ENCODE results near the gene MRPL2.
"Not testable (repeated sequence)": the region's sequence is repeated elsewhere in the genome, so short reads cannot be mapped to it uniquely, and the experiment has no call there.

MRPL2 gene

DNA sequence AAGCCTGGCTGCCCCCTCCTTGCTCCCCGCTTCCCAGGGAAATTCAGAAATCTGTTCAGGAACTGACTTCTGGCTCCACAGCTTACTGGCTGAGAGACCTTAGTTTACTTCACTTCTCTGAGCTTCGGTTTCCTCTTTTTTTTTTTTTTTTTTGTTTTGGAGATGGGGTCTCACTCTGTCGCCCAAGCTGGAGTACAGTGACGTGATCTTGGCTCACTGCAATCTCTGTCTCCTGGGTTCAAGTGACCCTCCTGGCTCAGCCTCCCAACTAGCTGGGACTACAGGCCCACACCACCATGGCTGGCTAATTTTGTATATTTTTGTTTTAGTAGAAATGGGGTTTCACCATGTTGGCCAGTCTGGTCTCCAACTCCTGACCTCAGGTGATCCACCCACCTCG lies 31.8 kb upstream of the MRPL2 start:
- H3K27me3 Mint-ChIP-seq = peaks cover 1% of the 10 kb centered on the region
- H3K9me3 Mint-ChIP-seq = no peaks in the 10 kb centered on the region
- H3K4me1 Mint-ChIP-seq = peaks cover 6% of the 10 kb centered on the region
- no peak overlapping the region for H3K27ac Mint-ChIP-seq
- H3K36me3 Mint-ChIP-seq = no peaks in the 10 kb centered on the region
- no peak for ATAC-seq (ENCODE audit: low read depth)
- no peak for DNase-seq (ENCODE audit: low spot score in 2 of 2)
- H3K4me3 Mint-ChIP-seq = no peak overlapping the region

DNA sequence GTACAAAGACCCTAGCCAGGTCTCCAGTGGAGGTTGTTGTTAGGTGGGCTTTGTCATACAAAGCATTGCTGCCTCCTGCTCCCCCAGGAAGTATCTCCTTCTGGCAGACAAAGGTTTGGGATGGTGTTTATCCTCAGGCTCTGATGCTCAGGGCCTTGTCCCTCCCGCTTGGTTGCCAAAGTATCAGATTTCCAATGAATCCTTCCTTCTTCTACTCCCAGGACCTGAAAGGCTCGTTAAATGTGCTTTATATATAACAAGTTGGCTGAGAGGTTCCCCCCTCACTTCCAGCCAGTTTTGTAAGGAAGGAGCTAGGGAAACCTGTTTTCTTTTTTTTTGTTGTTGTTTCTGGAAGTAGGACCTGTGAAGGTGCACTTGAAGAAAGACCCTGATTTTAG lies 31.3 kb upstream of the MRPL2 start:
- H3K4me3 Mint-ChIP-seq = no peak overlapping the region
- no peak overlapping the region for H3K27ac Mint-ChIP-seq
- no peaks in the 10 kb centered on the region for H3K9me3 Mint-ChIP-seq
- H3K36me3 Mint-ChIP-seq = no peaks in the 10 kb centered on the region
- peaks cover 8% of the 10 kb centered on the region for H3K4me1 Mint-ChIP-seq
- ATAC-seq (ENCODE audit: low read depth) (no peak), DNase-seq (ENCODE audit: low spot score in 2 of 2) (no peak)
- peaks cover 3% of the 10 kb centered on the region for H3K27me3 Mint-ChIP-seq

DNA sequence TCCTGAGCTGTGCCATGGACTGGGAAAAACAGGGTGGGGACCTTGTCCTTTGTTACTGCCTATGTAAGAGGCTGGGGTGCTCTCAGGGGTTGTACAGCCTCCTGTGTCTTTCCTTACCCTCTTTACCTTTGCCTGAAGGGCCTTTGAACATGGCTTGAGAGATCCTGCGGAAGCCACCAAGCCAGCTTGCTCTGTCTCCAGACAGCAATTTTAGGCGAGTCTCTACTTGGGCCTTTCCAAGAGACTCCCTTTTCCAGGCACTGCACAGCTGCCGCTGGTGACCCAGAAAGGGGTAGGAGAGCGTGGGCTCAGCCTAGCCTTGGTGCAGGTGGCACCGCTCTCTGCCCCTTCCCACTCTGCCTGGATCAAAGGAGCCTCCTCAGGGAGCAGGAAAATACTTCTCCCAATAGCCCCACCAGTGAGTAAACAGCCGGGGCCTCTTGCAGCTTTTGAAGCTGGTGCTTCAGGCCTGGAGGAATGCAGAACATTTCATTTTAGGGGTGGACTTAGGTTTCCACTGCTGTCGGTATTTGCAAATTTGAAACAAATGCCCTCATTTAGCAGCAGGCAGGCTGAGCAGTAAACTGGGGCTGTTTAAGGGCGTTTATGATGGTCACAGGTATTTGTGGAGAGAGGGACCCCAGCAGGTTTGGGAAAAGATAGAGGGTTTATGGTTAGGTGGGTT lies 30.8 kb upstream of the MRPL2 start:
- peaks cover 8% of the 10 kb centered on the region for H3K4me1 Mint-ChIP-seq
- ATAC-seq (ENCODE audit: low read depth) = no peak
- no peaks in the 10 kb centered on the region for H3K36me3 Mint-ChIP-seq
- H3K9me3 Mint-ChIP-seq = no peaks in the 10 kb centered on the region
- H3K27me3 Mint-ChIP-seq = peaks cover 3% of the 10 kb centered on the region
- H3K4me3 Mint-ChIP-seq = no peak overlapping the region
- no peak for DNase-seq (ENCODE audit: low spot score in 2 of 2)
- H3K27ac Mint-ChIP-seq = no peak overlapping the region

DNA sequence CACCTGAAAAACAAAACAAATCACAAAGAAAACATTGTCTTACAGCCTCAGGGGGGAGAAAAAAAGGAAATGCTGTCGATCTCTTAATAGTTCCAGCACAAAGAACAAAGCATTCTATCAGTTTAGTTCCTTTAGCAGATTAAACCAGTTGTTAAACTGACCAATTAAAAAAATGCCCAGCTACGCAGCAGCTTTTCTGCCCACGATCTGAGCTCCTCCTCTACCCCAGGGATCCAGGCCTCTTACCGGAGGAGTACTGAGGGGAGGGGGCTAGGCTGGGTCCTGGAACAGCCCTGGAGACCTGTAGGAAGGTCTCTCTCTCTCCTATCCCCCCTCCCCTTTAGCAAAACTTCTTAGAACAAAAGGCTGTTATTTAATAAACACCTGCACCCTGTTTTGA lies 30.2 kb upstream of the MRPL2 start:
- peaks cover 8% of the 10 kb centered on the region for H3K4me1 Mint-ChIP-seq
- no peaks in the 10 kb centered on the region for H3K9me3 Mint-ChIP-seq
- H3K36me3 Mint-ChIP-seq = no peaks in the 10 kb centered on the region
- ATAC-seq (ENCODE audit: low read depth) = no peak
- H3K4me3 Mint-ChIP-seq = no peak overlapping the region
- peaks cover 4% of the 10 kb centered on the region for H3K27me3 Mint-ChIP-seq
- H3K27ac Mint-ChIP-seq = no peak overlapping the region
- no peak for DNase-seq (ENCODE audit: low spot score in 2 of 2)

DNA sequence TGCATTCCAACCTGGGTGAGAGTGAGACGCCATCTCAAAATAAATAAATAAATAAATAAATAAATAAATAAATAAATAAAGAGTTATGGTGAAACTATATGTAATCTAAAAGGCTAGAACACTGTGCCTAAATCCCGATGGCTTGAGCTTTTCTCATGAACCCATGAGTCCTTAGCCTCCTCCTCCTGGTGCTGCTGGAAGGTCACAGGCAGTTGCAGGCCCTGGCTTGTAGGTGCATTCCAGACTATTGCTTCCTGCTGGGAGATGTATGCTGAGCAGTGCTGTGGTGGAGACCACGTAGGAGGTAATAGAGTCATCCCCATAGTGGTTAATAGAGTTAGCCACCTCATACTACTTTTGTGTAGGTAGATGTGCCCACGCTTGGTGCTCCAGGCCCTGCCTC lies 29.4 kb upstream of the MRPL2 start:
- Mint-ChIP-seq H3K27ac (no peak overlapping the region), H3K27me3 (peaks cover 8% of the 10 kb centered on the region), H3K4me1 (peaks cover 8% of the 10 kb centered on the region), H3K36me3 (no peaks in the 10 kb centered on the region), H3K4me3 (no peak overlapping the region), H3K9me3 (no peaks in the 10 kb centered on the region)
- no peak for DNase-seq (ENCODE audit: low spot score in 2 of 2)
- no peak for ATAC-seq (ENCODE audit: low read depth)

DNA sequence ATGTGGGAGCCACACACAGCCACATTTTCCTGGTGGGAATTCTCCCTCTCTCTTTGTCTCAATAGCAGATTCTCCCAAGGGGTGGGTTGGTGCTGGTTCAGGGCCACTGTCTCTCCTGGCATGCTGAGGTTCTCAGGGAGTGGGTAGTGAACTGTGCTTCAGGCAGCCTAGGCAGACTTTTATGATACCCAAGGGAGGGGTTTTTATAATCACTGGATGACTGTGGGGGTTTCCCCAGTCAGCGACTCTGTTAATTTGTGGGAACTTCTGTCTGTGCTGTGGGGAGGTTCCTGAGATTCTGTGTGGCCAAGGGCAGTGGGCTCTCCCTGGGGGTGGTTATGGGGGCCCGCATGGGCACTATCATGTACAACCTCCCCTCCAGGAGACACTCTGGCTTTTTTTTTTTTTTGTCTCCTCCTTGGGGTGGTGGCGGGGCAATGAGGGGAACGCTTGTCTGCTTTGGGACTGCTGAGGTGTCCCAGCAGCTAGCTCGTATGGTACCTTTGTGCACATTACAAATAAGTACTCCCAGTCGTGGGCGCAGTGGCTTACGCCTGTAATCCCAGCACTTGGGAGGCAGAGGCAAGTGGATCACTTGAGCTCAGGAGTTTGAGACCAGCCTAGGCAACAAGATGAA lies 26.9 kb upstream of the MRPL2 start:
- H3K27ac Mint-ChIP-seq = no peak overlapping the region
- H3K4me1 Mint-ChIP-seq = peaks cover 5% of the 10 kb centered on the region
- peak; percentile 70 for ATAC-seq (ENCODE audit: low read depth)
- H3K9me3 Mint-ChIP-seq = no peaks in the 10 kb centered on the region
- no peaks in the 10 kb centered on the region for H3K36me3 Mint-ChIP-seq
- H3K27me3 Mint-ChIP-seq = peaks cover 10% of the 10 kb centered on the region
- H3K4me3 Mint-ChIP-seq = no peak overlapping the region
- no peak for DNase-seq (ENCODE audit: low spot score in 2 of 2)

DNA sequence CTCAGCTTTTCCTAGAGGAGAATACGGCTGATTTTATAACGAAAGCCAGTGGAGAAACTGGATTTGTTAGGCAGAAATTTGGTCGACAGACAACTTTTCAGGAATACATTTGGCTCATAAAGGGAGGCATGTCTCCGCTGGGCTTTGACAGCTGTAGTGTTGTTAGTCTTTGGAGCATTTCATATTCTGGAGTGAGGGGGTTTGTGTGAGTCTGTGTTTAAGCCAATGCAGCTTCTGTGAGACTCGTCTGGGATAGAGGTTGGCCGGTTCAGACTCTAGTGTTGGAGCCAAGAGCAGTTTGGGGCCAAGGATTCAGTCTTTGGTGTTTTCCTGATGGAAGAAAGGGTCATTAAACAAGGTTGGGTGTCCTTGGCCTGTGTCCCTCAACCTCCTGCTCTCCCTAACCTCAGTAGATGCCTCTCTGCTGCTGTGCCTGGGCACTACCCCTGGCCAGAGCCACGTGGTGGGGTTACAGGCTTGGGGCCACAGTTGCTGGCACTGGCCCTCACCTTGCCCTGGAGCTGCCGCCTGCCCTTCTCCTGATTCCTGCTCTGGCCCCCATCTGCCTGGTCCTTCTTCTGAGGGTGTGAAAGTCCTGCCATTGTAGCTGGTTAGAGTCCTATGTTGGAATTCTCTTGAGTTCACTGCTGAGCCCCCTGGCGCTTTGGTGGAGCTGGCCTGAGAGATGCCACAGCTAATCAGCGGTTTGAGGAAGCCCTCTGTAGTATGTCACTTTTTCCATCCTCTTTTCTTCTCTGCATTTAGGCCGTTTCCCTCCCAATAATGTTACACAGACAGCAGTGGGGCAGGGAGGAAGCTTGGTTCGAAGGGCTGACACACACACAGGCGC lies 23.8 kb upstream of the MRPL2 start:
- Mint-ChIP-seq H3K4me1 (peaks cover 5% of the 10 kb centered on the region), H3K27me3 (peaks cover 16% of the 10 kb centered on the region), H3K36me3 (no peaks in the 10 kb centered on the region), H3K4me3 (no peak overlapping the region), H3K9me3 (no peaks in the 10 kb centered on the region), H3K27ac (no peak overlapping the region)
- no peak for ATAC-seq (ENCODE audit: low read depth)
- no peak for DNase-seq (ENCODE audit: low spot score in 2 of 2)

DNA sequence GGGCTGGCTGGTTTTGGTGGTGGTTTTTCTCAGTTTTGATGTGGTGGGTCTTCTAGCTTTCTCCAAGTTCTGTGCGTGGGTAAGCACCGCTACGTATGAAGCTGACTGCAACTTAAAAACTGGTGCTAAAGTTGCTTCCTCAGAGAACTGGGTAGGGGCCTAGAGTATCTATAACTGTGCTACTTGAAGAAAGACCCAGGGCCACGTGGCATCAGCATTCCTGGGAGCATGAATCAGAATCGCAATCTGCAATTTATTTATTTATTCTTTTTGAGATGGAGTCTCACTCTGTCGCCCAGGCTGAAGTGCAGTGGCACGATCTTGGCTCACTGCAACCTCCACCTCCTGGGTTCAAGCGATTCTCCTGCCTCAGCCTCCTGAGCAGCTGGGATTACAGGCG lies 22.7 kb upstream of the MRPL2 start:
- DNase-seq (ENCODE audit: low spot score in 2 of 2); H3K4me3 Mint-ChIP-seq; H3K4me1 Mint-ChIP-seq; H3K9me3 Mint-ChIP-seq; H3K36me3 Mint-ChIP-seq; ATAC-seq (ENCODE audit: low read depth); H3K27ac Mint-ChIP-seq: not testable (repeated sequence)
- H3K27me3 Mint-ChIP-seq = peaks cover 19% of the 10 kb centered on the region

DNA sequence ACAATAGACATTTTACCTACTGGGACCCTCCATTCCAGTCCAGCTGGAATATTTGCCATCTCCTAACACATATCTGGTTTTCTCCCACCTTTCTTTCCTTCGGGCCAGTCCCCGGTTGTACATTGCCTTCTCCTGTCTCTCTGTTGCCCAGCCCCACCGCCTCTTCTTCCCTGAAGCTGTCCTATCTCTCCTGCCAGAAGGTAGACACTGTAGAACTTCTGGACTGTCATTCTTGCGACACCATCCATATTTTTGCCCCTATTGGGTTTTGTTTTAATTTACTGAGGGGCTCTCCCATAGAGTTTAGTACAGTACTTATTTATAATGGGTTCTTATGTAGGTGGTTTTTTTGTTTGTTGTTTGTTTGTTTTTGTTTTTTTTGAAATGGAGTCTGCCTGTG lies 21.8 kb upstream of the MRPL2 start:
- H3K9me3 Mint-ChIP-seq = no peaks in the 10 kb centered on the region
- no peak overlapping the region for H3K4me3 Mint-ChIP-seq
- peaks cover 2% of the 10 kb centered on the region for H3K4me1 Mint-ChIP-seq
- no peak for ATAC-seq (ENCODE audit: low read depth)
- no peak overlapping the region for H3K27ac Mint-ChIP-seq
- peaks cover 18% of the 10 kb centered on the region for H3K27me3 Mint-ChIP-seq
- DNase-seq (ENCODE audit: low spot score in 2 of 2) = no peak
- no peaks in the 10 kb centered on the region for H3K36me3 Mint-ChIP-seq

DNA sequence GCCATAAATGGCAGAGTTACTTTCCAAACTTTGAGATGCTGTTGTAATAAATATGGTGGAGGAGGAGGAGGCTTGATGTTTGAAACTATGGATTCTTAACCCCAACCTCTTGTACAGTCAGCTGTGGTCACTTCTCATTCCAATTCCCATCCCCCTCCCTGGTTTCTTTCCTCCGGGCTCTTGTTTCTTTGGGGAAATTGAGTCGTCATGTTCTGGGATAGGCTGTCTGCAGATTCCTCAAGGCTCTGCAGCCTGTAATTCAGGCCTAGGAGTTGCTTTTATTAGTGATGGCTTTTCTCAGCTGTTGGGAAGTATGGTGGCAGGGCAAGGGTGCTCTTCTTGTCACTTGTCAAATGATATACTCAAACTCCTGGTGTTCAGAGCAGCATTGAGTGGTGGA lies 19.5 kb upstream of the MRPL2 start:
- ATAC-seq (ENCODE audit: low read depth) (no peak), DNase-seq (ENCODE audit: low spot score in 2 of 2) (no peak)
- peaks cover 3% of the 10 kb centered on the region for H3K36me3 Mint-ChIP-seq
- H3K9me3 Mint-ChIP-seq = no peaks in the 10 kb centered on the region
- H3K4me1 Mint-ChIP-seq = no peaks in the 10 kb centered on the region
- H3K4me3 Mint-ChIP-seq = no peak overlapping the region
- H3K27me3 Mint-ChIP-seq = peaks cover 11% of the 10 kb centered on the region
- no peak overlapping the region for H3K27ac Mint-ChIP-seq

DNA sequence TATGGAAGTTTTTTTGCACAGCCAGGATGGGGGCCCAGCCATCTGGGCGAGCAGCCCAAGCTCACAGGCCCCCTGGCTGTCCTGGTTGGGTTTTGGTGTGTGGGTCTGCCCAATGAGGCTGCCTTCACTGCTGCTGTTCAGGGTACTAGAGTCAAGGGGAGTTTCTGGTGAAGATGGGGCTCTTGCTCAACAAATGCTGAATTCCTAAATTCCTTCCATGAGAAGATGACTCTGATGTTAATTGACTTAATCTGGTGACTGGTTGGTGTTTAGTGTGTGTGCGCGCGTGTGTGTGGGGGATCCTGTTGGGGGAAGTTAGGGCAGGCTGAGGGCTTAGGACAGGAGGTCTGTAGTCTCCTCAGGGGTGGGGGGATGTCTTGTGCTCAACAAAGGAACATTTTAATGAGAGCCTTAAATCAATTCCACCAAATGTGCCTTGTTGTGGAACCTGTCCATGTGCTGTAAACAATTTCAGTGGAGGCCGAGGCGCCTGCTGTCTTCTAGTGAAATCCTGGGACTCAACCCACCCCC lies 18.8 kb upstream of the MRPL2 start:
- H3K27ac Mint-ChIP-seq = no peak overlapping the region
- no peak for ATAC-seq (ENCODE audit: low read depth)
- H3K9me3 Mint-ChIP-seq = no peaks in the 10 kb centered on the region
- H3K4me3 Mint-ChIP-seq = no peak overlapping the region
- H3K4me1 Mint-ChIP-seq = no peaks in the 10 kb centered on the region
- no peak for DNase-seq (ENCODE audit: low spot score in 2 of 2)
- H3K36me3 Mint-ChIP-seq = peaks cover 9% of the 10 kb centered on the region
- peaks cover 10% of the 10 kb centered on the region for H3K27me3 Mint-ChIP-seq

DNA sequence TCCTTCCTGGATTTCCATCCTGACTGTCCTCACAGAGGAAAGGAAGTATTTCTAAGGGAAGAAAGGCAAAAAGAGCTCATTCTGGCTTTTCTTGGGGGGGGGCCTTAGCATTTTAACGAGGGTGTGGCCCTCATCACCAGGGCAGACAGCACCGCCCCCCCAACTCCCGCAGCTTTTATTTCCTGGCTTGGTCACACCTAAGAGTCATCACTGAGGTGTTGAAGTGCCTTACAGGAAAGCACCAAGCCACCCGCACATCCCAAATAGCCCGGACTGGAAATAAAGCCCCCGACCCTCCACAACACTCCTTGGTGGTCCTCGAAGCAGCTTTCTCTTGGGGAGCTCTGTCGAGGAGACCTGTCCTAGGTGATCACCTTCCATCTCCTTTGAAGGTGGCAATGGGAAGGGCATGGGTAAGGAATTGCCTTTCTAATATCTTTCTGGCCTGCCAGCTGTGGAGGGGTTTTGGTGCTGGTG lies 18.1 kb upstream of the MRPL2 start:
- Mint-ChIP-seq H3K27ac (no peak overlapping the region), H3K4me3 (no peak overlapping the region), H3K36me3 (peaks cover 15% of the 10 kb centered on the region), H3K27me3 (peaks cover 10% of the 10 kb centered on the region), H3K9me3 (no peaks in the 10 kb centered on the region), H3K4me1 (no peaks in the 10 kb centered on the region)
- DNase-seq (ENCODE audit: low spot score in 2 of 2) (no peak), ATAC-seq (ENCODE audit: low read depth) (no peak)

DNA sequence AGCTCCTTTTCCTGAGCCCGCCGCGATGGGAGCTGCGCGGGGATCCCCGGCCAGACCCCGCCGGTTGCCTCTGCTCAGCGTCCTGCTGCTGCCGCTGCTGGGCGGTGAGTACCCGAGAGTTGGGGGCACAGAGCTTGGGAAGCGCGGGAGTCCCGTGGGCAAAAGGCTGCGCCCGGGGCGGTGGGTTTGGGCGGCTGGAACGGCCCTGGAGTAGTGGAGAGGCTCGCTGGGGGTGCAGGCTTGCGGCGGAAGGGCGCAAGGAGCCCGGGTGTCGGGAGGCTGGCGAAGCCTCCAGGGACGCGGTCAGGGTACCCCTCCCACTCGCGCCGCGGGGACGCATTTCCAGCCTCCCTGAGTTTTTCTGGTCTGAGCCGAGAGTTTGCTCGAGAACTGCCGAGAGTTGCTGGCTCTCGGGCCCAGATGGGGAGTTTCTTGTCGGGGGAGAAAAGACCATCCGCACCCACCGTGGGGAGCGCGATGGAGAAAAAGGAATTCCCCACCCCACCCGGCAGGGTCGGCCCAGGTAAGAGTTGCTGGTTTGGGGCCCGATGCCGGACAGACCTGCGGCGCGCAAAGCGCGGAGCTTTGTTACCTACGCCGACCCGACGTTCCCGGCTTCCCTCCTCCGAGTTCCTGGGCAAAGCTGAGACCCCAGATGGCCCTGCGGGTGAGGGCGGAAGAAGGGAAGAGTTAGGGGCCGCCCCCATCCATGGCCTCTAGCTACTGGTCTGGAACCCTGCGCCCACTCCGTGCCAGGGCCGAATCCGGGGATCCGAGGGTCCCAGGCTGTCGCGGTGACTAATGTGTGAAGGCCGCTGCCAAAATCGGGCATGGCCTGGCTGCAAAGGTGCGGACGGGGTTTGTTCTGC lies 17.5 kb upstream of the MRPL2 start:
- peak overlapping the region; percentile 27 for H3K4me3 Mint-ChIP-seq
- ATAC-seq (ENCODE audit: low read depth) (no peak), DNase-seq (ENCODE audit: low spot score in 2 of 2) (peak in 1 of 2 donors; percentile 32)
- H3K9me3 Mint-ChIP-seq = no peaks in the 10 kb centered on the region
- peaks cover 10% of the 10 kb centered on the region for H3K27me3 Mint-ChIP-seq
- no peaks in the 10 kb centered on the region for H3K4me1 Mint-ChIP-seq
- peaks cover 22% of the 10 kb centered on the region for H3K36me3 Mint-ChIP-seq
- no peak overlapping the region for H3K27ac Mint-ChIP-seq
